ENCODE measurements around the gene PTDSS2. TPM values are rescaled to one million over a fixed set of nuclear protein-coding genes. Genes with fewer than 3 reads are reported as not detected.

Gene PTDSS2
- total and polyA plus RNA-seq, 2 of the 4 experiments (the other 2 are of a cell fraction), result 23.5 to 26.6 TPM

- H3K27ac ChIP-seq (ENCODE audit: insufficient read depth, low read length), result no peak overlapping the region
- CTCF ChIA-PET, result no interaction called here
- H3K4me3 ChIP-seq (ENCODE audit: insufficient read depth, low read depth, low read length), result no peak overlapping the region
- H3K9ac ChIP-seq (ENCODE audit: low read depth, low read length), result no peak overlapping the region
- BruUV-seq (replicated peaks), result no TSS peak
- in situ Hi-C loops (cut with MboI; ENCODE audit: low sequenced_read_pairs) (no loop called here), intact Hi-C loops (cut with micrococcal nuclease) (no loop called here), dilution Hi-C loops (cut with HindIII; ENCODE audit: low sequenced_read_pairs, unreplicated experiment) (no loop called here)
- no peak overlapping the region for H3K4me2 ChIP-seq (ENCODE audit: low read depth, low read length)
- no peaks in the 10 kb centered on the region for H3K79me1 ChIP-seq (ENCODE audit: low read depth in 1 of 2, low read length in 2 of 2)
- no peaks in the 10 kb centered on the region for H3K36me3 ChIP-seq (ENCODE audit: control insufficient read depth, insufficient read depth, low read length)
- H4K20me1 ChIP-seq (ENCODE audit: insufficient read depth, low read length), result no peaks in the 10 kb centered on the region
- ATAC-seq (ENCODE audit: low read depth) (no peak), DNase-seq (no peak)
- 0 out of 2 replicates have a peak, but pooled peaks cover 5% of the 10 kb centered on the region for H3K9me1 ChIP-seq (ENCODE audit: insufficient read depth, low read length)
- H4K8ac ChIP-seq (ENCODE audit: low read depth in 2 of 2, low read length in 2 of 2), result no peak overlapping the region
- H3K4ac ChIP-seq (ENCODE audit: low read depth, low read length), result no peak overlapping the region
- H3K18ac ChIP-seq (ENCODE audit: low read depth, low read length), result no peak overlapping the region
- no peak overlapping the region for H2BK20ac ChIP-seq (ENCODE audit: low read depth, low read length)
- H3K23ac ChIP-seq (ENCODE audit: low read depth, low read length), result no peak overlapping the region
- no peak overlapping the region for H3K14ac ChIP-seq (replicated peaks; ENCODE audit: low read depth, low read length)
- H2AFZ ChIP-seq (replicated peaks; ENCODE audit: low read length, poor library complexity), result no peak overlapping the region
- 60% methylated on average over 1 of the region's 15 CpGs; no CpG with 5 or more reads in 1 of the 2 experiments for WGBS, 2 experiments (ENCODE audit: extremely low coverage in 2 of 2, insufficient read length in 1 of 2)
- peaks cover 15% of the 10 kb centered on the region for H3K27me3 ChIP-seq (ENCODE audit: control insufficient read depth, insufficient read depth, low read length)
- H2AK9ac ChIP-seq (replicated peaks; ENCODE audit: low read depth, low read length, poor library complexity), result no peak overlapping the region
- H2AK5ac ChIP-seq (ENCODE audit: low read depth, low read length), result no peak overlapping the region
- H3K4me1 ChIP-seq (ENCODE audit: control insufficient read depth, insufficient read depth, low read length), result peaks cover 14% of the 10 kb centered on the region
- TF ChIP-seq, protein P1, sequence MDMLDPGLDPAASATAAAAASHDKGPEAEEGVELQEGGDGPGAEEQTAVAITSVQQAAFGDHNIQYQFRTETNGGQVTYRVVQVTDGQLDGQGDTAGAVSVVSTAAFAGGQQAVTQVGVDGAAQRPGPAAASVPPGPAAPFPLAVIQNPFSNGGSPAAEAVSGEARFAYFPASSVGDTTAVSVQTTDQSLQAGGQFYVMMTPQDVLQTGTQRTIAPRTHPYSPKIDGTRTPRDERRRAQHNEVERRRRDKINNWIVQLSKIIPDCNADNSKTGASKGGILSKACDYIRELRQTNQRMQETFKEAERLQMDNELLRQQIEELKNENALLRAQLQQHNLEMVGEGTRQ (IDR thresholded peaks at IDR 0.05; ENCODE audit: low read depth, low read length), result no peak
- no peak for TF ChIP-seq ELK1 (IDR thresholded peaks at IDR 0.05; ENCODE audit: borderline replicate concordance, low read depth, low read length)
- no peak for TF ChIP-seq RFX5 (IDR thresholded peaks at IDR 0.05; ENCODE audit: low read depth, low read length)
- TF ChIP-seq CHD1 (IDR thresholded peaks at IDR 0.05; ENCODE audit: low read depth, low read length), result no peak
- TF ChIP-seq RCOR1 (IDR thresholded peaks at IDR 0.05; ENCODE audit: insufficient replicate concordance, low read length), result no peak
- no peak overlapping the region for H3K56ac ChIP-seq (ENCODE audit: extremely low read depth, insufficient read depth, low read length)
- H2BK120ac ChIP-seq (ENCODE audit: low read depth, low read length), result no peak overlapping the region
- H3K9me3 ChIP-seq (ENCODE audit: control insufficient read depth, insufficient read depth, low read length), result no peaks in the 10 kb centered on the region
- H2BK5ac ChIP-seq (ENCODE audit: low read depth, low read length, poor library complexity, severe bottlenecking), result no peak overlapping the region
- POLR2A ChIA-PET (ENCODE audit: unreplicated experiment), result no interaction called here
- no peak overlapping the region for H2BK15ac ChIP-seq (ENCODE audit: low read depth, low read length)
- H4K91ac ChIP-seq (ENCODE audit: insufficient read depth, low read depth, low read length), result no peak overlapping the region
- H4K5ac ChIP-seq (ENCODE audit: low read depth, low read length), result no peak overlapping the region
Observed at GRCh38 chr11:412641-413119, 37.4 kb upstream of the PTDSS2 start.
